ENCODE results near the gene KRTAP5-8. TPM values are rescaled to one million over a fixed set of nuclear protein-coding genes. Genes with fewer than 3 reads are reported as not detected.
"Not testable (repeated sequence)": the region's sequence is repeated elsewhere in the genome, so short reads cannot be mapped to it uniquely, and the experiment has no call there.

Gene KRTAP5-8
- total and polyA plus RNA-seq, 2 donors (not counting 1 experiment from before 2014, with no cell fraction given) = not detected

DNA sequence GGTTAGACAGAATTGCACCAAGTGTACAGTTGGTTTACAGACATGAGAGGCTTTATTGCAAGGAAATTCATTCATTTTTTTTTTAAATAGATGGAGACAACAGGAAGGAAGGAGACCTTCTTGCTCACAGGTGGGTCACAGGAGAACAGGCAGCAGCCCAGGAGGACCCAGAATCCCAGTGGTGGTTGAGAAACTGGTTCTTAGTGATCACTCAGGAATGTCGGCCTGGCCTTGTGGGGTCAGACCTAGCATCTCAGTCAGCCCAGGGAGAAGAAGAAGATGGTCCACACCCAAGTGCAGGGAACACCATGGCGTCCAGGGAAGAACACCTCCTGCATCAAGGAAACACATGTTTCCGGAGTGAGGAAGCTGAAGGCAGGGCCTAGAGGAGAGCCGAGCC, 44.0 kb downstream of the KRTAP5-8 start:
- no peak overlapping the region for H3K4me3 ChIP-seq (replicated peaks in 1 of 4; ENCODE audit: control extremely low read depth in 1 of 4, insufficient read depth in 1 of 4, low read depth in 3 of 4, low read length in 4 of 4)
- no peak overlapping the region for H3K27ac ChIP-seq (ENCODE audit: insufficient read depth, low read length)
- TF ChIP-seq, protein P1, sequence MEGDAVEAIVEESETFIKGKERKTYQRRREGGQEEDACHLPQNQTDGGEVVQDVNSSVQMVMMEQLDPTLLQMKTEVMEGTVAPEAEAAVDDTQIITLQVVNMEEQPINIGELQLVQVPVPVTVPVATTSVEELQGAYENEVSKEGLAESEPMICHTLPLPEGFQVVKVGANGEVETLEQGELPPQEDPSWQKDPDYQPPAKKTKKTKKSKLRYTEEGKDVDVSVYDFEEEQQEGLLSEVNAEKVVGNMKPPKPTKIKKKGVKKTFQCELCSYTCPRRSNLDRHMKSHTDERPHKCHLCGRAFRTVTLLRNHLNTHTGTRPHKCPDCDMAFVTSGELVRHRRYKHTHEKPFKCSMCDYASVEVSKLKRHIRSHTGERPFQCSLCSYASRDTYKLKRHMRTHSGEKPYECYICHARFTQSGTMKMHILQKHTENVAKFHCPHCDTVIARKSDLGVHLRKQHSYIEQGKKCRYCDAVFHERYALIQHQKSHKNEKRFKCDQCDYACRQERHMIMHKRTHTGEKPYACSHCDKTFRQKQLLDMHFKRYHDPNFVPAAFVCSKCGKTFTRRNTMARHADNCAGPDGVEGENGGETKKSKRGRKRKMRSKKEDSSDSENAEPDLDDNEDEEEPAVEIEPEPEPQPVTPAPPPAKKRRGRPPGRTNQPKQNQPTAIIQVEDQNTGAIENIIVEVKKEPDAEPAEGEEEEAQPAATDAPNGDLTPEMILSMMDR (conservative IDR thresholded peaks at IDR 0.05 in 1 of 2, IDR thresholded peaks at IDR 0.05 in 1 of 2; ENCODE audit: low read depth in 1 of 2, low read length in 2 of 2) = no peak
- TF ChIP-seq EZH2 (IDR thresholded peaks at IDR 0.05; ENCODE audit: low read length, missing control alignments) = no peak
- H4K20me1 ChIP-seq (ENCODE audit: control insufficient read depth, extremely low read depth, insufficient read depth, low read length) = no peaks in the 10 kb centered on the region
- DNase-seq (ENCODE audit: low read depth in 2 of 2) = no peak
- no peaks in the 10 kb centered on the region for H3K9me3 ChIP-seq (ENCODE audit: control insufficient read depth, insufficient read depth, low read depth, low read length)
- H3K27me3 ChIP-seq (ENCODE audit: control insufficient read depth, insufficient read depth, low read length) = no peaks in the 10 kb centered on the region
- no peaks in the 10 kb centered on the region for H3K79me2 ChIP-seq (ENCODE audit: control insufficient read depth, insufficient read depth, low read length)
- H2AFZ ChIP-seq (ENCODE audit: low read length) = no peak overlapping the region
- H3K36me3 ChIP-seq (ENCODE audit: control insufficient read depth, insufficient read depth, low read length) = no peaks in the 10 kb centered on the region
- H3K4me2 ChIP-seq (ENCODE audit: extremely low read depth, insufficient read depth, low read length) = no peak overlapping the region
- H3K9ac ChIP-seq (ENCODE audit: insufficient read depth, low read length) = no peak overlapping the region
- no peaks in the 10 kb centered on the region for H3K4me1 ChIP-seq (ENCODE audit: control insufficient read depth, extremely low read depth, insufficient read depth, low read length)

DNA sequence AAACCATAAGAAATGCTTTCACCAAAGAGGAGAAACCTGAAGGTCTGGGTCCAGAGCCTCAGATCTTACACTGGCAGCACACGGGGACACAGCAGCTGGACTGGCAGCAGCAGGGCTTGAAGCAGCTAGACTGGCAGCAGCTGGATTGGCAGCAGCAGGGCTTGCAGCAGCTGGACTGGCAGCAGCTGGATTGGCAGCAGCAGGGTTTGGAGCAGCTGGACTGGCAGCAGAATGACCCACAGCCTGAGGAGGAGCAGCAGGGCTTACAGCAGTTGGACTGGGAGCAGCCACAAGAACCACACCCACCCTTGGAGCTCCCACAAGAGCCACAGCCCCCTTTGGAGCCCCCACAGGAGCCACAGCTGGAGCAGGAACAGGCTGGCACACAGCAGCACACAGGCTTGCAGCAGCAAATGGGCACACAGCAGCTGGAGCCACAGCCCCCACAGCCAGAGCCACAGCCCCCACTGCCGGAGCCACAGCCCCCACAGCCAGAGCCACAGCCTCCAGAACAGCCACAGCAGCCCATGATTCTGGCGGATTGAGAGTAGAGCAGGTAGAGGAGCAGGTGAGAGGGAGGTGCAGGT, 44.6 kb downstream of the KRTAP5-8 start, which contains the start of gene KRTAP5-11:
TSS of gene KRTAP5-11 (minus strand) at position 567 of the 587 bp plus-strand sequence. CDS start at position 529, 38 bp downstream.
- Histone ChIP-seq H3K79me2 (ENCODE audit: control insufficient read depth, insufficient read depth, low read length) (no peaks in the 10 kb centered on the region), H3K9me3 (ENCODE audit: control insufficient read depth, insufficient read depth, low read depth, low read length) (no peaks in the 10 kb centered on the region), H3K36me3 (ENCODE audit: control insufficient read depth, insufficient read depth, low read length) (no peaks in the 10 kb centered on the region), H3K4me1 (ENCODE audit: control insufficient read depth, extremely low read depth, insufficient read depth, low read length) (no peaks in the 10 kb centered on the region), H3K9ac (ENCODE audit: insufficient read depth, low read length) (no peak within 1 kb of the TSS), H3K27me3 (ENCODE audit: control insufficient read depth, insufficient read depth, low read length) (no peaks in the 10 kb centered on the region), H2AFZ (ENCODE audit: low read length) (no peak within 1 kb of the TSS), H3K4me2 (ENCODE audit: extremely low read depth, insufficient read depth, low read length) (no peak within 1 kb of the TSS), H4K20me1 (ENCODE audit: control insufficient read depth, extremely low read depth, insufficient read depth, low read length) (no peaks in the 10 kb centered on the region), H3K27ac (ENCODE audit: insufficient read depth, low read length) (no peak within 1 kb of the TSS), H3K4me3 (replicated peaks in 1 of 4; ENCODE audit: control extremely low read depth in 1 of 4, insufficient read depth in 1 of 4, low read depth in 3 of 4, low read length in 4 of 4) (no peak within 1 kb of the TSS)
- TF ChIP-seq, protein P1 (conservative IDR thresholded peaks at IDR 0.05 in 1 of 2, IDR thresholded peaks at IDR 0.05 in 1 of 2; ENCODE audit: low read depth in 1 of 2, low read length in 2 of 2) = no peak
- TF ChIP-seq EZH2 (IDR thresholded peaks at IDR 0.05; ENCODE audit: low read length, missing control alignments) = no peak
- no peak for DNase-seq (ENCODE audit: low read depth in 2 of 2)

DNA sequence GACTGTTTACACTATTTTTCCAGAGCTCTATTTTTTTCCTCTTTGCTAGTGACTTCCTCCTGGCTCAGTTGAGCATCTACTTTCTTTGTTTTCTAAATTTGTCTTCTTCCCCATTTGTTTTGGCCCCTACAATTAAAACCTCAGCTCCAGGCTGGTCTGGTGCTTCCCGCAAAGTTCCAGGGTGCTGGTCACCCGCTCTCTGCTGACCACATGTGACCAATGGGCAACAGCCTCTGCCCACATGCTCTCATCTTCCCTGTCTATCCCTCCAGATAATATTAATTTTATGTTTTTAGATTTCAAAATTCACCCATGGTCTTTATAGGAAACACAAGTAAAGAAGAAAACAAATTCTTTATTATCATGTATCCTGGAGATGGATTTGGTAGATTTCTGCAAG, 45.1 kb downstream of the KRTAP5-8 start:
- not testable (repeated sequence) for H3K4me2 ChIP-seq (ENCODE audit: extremely low read depth, insufficient read depth, low read length); H3K9ac ChIP-seq (ENCODE audit: insufficient read depth, low read length); H3K9me3 ChIP-seq (ENCODE audit: control insufficient read depth, insufficient read depth, low read depth, low read length); DNase-seq (ENCODE audit: low read depth in 2 of 2); H4K20me1 ChIP-seq (ENCODE audit: control insufficient read depth, extremely low read depth, insufficient read depth, low read length); H3K4me1 ChIP-seq (ENCODE audit: control insufficient read depth, extremely low read depth, insufficient read depth, low read length); H3K27ac ChIP-seq (ENCODE audit: insufficient read depth, low read length); H3K27me3 ChIP-seq (ENCODE audit: control insufficient read depth, insufficient read depth, low read length); H2AFZ ChIP-seq (ENCODE audit: low read length); H3K36me3 ChIP-seq (ENCODE audit: control insufficient read depth, insufficient read depth, low read length); H3K4me3 ChIP-seq (replicated peaks in 1 of 4; ENCODE audit: control extremely low read depth in 1 of 4, insufficient read depth in 1 of 4, low read depth in 3 of 4, low read length in 4 of 4); H3K79me2 ChIP-seq (ENCODE audit: control insufficient read depth, insufficient read depth, low read length)

DNA sequence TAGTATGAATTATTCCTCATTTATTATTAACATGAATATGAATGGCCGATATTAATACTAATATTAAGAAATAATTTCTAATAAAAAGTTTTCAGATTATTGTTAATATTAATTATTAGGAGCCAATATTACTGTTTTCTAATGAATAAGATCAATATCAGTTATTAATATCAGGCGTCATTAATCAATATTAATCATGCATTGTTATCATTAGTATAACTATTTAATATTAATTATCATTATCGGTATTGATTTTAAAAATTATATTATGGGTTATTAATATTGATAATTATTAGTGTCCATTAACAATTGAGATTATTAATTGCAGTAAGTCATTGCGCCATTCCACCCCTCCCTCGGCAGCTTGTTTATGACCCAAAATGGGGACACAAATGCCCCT, 47.8 kb downstream of the KRTAP5-8 start:
- H2AFZ ChIP-seq (ENCODE audit: low read length); DNase-seq (ENCODE audit: low read depth in 2 of 2); H3K79me2 ChIP-seq (ENCODE audit: control insufficient read depth, insufficient read depth, low read length); H3K9ac ChIP-seq (ENCODE audit: insufficient read depth, low read length); H3K4me3 ChIP-seq (replicated peaks in 1 of 4; ENCODE audit: control extremely low read depth in 1 of 4, insufficient read depth in 1 of 4, low read depth in 3 of 4, low read length in 4 of 4); H3K27ac ChIP-seq (ENCODE audit: insufficient read depth, low read length); H3K9me3 ChIP-seq (ENCODE audit: control insufficient read depth, insufficient read depth, low read depth, low read length); H3K36me3 ChIP-seq (ENCODE audit: control insufficient read depth, insufficient read depth, low read length); H3K27me3 ChIP-seq (ENCODE audit: control insufficient read depth, insufficient read depth, low read length); H3K4me2 ChIP-seq (ENCODE audit: extremely low read depth, insufficient read depth, low read length); H4K20me1 ChIP-seq (ENCODE audit: control insufficient read depth, extremely low read depth, insufficient read depth, low read length); H3K4me1 ChIP-seq (ENCODE audit: control insufficient read depth, extremely low read depth, insufficient read depth, low read length): not testable (repeated sequence)

DNA sequence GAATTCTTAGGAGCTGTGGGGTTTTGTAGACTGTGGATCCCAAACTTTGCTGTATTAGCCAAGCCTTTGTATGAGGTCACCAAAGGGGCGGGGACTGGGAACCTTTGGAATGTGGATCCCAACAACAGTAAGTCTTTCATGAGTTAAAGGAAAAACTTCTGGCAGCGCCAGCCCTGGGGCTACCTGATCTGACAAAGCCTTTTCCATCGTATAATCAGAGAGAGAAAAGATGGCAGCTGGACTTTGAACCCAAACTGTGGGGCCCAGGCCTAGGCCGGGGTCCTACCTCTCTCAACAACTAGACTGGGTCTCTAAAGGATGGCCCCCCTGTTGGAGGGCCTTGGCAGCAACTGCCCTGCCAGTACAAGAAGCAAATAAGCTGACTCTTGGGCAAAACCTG, 50.5 kb downstream of the KRTAP5-8 start:
- not testable (repeated sequence) for H3K79me2 ChIP-seq (ENCODE audit: control insufficient read depth, insufficient read depth, low read length); H3K9me3 ChIP-seq (ENCODE audit: control insufficient read depth, insufficient read depth, low read depth, low read length); H3K9ac ChIP-seq (ENCODE audit: insufficient read depth, low read length); H4K20me1 ChIP-seq (ENCODE audit: control insufficient read depth, extremely low read depth, insufficient read depth, low read length); H3K36me3 ChIP-seq (ENCODE audit: control insufficient read depth, insufficient read depth, low read length); H3K4me1 ChIP-seq (ENCODE audit: control insufficient read depth, extremely low read depth, insufficient read depth, low read length); H3K4me3 ChIP-seq (replicated peaks in 1 of 4; ENCODE audit: control extremely low read depth in 1 of 4, insufficient read depth in 1 of 4, low read depth in 3 of 4, low read length in 4 of 4); H3K27ac ChIP-seq (ENCODE audit: insufficient read depth, low read length); H3K4me2 ChIP-seq (ENCODE audit: extremely low read depth, insufficient read depth, low read length); DNase-seq (ENCODE audit: low read depth in 2 of 2); H3K27me3 ChIP-seq (ENCODE audit: control insufficient read depth, insufficient read depth, low read length); H2AFZ ChIP-seq (ENCODE audit: low read length)

Data from fibroblast of lung (primary cell).